HG03469 (cell line): ENCODE data around the gene NTPCR.
A peak's percentile ranks its signal among the peaks of the same experiment; 100 is the strongest.
"Not testable (repeated sequence)": the region's sequence is repeated elsewhere in the genome, so short reads cannot be mapped to it uniquely, and the experiment has no call there.

Experiments
- ATAC-seq: cut with Tn5 transposase; IDR thresholded peaks from one replicate; pipeline ENCODE4 v1.9.1; 2021; ENCODE audit warnings: mild to moderate bottlenecking, moderate library complexity, moderate number of reproducible peaks; ENCODE audit not compliant: unreplicated experiment

Gene NTPCR

DNA sequence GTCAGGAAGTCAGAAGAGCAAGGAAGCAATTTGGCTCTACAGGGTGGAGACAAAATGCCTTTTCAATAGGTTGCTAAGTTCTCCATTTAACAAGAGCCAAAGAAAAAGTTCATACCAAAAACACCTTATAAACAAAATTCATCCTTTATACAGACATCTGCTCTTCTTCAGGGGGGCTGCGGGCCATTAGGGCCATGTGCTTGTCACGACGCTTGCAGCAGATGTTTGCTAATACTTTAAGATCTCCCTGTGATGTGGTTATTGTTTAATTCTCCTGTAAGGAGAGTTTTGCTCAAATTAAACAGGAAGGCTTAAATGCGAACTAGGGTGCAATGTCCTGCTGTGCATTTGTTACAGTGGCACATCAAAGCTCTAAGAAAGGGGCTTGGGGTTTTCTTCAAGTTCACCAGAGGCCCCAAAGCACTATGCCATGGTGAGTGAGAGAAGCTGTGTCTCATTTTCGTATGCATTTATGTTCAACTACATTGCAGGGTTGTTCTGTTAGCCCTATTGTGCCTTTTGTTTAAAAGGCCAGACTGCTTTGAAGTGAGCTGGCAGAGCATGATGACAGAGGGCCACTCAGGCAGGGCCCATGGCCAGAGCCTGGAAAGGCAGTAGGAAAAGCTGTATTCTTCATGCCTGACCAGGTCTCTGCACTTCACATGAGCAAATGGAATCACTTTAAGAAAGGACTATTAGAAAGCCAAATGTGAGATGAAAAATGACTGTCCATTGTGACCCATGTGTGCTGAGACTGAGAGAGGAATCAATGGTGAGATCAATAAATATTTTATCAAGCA, 24.8 kb upstream of the NTPCR start:
- no peak for ATAC-seq

DNA sequence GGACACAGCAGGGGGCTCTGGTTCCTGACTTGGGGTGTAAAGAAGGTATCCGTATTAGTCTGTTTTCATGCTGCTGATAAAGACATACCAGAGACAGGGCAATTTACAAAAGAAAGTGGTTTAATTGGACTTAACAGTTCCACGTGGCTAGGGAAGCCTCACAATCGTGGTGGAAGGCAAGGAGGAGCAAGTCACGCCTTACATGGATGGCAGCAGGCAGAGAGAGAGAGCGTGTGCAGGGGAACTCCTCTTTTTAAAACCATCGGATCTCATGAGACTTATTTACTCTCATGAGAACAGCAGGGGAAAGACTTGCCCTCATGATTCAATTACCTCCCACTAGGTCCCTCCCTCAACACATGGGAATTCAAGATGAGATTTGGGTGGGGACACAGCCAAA, 23.2 kb upstream of the NTPCR start:
- not testable (repeated sequence) for ATAC-seq

DNA sequence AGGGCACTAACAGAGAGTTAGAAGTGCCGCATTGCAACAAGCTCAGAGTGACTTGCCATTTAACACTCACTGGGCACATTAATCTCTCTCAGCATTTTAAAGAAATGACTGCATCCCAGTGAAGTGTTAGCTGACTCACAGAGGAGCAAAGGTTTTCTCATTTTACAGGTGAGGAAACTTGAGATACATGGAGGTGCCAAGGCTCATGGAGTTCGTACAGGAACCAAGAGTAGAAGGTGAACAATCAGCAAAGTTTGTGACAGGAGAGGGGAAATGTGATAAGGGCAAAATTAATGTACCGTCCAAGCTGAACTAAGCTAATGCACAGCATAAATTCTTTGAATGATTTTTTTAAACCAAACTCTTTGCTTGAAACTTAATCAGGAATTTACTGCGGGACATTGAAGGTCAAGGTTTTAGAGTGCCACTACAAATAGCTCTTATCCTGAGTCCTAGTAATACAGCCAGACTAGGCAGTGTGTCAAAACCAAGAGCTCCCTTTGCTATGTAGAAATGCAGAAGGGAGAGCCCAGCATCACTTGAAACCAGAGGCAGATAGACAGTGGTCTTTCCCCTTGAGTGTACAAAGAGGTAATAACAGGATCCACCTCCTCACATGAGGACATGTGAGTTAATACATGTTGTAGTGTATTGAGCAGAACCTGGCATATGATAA, 22.4 kb upstream of the NTPCR start:
- ATAC-seq = no peak

DNA sequence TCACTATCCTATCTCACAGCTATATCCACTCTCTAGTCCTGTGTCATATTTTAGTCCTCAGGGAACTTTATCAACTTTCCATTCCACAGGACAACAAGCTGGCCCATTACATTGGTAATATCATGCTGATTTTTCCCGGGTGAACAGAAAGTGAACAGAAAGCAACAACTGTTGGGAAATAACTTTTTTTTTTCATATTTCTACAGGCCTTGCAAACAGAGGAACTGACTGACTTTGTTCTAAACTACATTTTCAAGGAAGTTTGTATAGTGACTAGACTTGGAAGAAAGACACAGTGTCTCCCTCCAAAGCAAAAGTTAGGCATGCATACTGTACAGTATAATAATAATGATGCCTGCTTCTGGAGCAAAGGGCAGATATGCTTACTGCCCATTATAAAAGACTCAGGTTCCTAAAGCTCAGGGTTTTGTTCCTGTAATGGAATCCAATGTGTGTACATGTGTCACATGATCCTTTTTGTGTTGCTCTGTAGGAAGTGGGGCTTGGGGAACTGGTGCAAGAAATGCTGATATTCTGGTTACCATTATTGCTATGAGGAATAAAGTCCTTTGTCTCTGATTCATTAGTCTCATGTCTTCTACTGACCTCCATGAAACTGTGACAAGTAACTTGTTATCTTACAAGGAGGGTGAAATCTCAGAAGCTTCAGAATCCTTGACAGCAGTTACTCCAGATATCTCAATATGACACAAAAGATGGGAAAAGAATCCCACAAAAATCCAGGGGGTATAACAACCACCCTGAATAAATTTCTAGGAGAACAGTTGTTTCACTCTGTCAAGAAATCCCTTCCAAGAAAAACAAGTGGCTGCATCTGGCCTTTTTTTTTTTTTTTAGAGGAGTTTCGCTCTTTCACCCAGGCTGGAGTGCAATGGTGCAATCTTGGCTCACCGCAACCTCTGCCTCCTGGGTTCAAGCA, 17.7 kb upstream of the NTPCR start:
- no peak for ATAC-seq

DNA sequence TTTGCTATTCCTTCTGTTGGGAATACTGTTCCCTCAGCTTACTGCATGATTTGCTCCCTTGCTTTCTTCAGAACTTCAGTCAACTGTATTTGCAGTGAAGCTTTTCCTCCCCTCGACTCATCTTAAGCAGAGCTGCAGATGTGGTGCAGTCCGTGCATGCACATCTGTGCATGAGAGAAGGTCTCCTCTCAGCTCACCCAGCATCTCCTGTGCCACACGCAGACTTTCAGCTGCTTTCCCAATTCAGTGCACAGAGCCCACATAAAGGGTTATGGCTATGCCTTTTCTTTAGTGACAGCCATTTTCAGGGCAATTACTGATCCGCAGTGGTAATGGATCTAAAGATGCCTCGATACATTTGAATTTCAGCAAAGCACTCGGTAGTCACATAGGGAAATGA, 13.5 kb upstream of the NTPCR start:
- no peak for ATAC-seq

DNA sequence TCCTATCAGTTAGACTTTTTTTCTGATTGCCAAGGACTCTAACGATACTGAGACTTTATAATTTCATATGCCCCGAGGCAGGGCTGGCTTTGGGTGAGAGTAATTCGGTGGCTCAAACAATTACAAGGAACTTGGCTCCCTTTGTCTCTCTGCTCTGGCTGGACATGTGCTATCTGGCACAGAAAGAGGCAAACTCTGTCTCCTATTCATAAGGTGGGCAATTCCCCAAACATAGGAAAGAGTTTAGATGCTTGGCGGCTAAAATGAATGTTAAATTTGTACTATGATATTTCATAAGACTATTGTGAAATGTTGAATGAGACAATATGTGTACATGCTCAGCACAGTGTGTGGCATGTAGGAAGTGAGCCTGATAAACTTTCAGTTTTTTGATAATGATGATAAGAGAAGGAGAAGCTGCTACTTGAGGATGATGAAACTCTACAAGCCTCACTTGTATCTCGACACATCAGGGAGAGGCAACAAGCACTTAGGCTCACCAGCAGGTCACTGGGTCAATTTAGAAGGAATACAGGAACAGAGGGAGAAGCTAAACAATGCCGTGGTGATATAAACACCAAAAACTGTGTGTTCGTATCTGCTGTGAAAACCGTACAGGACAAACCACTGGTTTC, 12.6 kb upstream of the NTPCR start:
- ATAC-seq = no peak

DNA sequence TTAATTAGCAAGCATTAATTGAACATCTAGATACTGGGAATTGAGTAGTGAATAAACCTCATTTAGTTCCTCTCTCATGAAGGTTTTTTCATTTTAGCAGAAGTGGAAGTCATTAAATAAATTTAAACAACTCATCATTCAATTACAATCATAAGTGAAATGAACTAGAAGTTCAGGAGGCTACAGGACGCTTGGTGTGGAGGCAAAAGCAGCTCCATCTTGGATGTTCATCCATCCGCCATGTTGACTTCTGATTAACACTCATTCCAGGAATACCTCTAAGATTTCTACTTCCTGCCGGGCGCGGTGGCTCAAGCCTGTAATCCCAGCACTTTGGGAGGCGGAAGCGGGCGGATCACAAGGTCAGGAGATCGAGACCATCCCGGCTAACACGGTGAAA, 11.5 kb upstream of the NTPCR start:
- no peak for ATAC-seq

DNA sequence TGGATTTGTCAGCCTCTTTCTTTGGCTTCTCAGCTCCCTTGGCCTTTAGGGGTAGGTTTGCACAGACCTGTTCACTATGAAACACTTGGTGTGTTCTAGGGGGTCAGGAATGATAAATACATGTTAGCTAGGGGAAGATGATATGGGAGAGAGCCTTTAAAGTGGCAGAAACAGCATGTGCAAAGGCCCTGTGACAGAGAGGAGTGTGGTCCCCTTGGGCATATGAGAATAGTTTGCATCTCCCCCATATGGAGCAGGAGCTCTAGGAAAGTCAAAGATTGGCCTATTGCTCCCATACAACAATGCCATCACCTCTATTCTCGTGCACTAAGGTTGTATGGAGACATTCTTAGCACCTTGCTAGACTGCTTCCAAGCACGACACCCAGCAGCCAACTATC, 10.7 kb upstream of the NTPCR start:
- no peak for ATAC-seq

DNA sequence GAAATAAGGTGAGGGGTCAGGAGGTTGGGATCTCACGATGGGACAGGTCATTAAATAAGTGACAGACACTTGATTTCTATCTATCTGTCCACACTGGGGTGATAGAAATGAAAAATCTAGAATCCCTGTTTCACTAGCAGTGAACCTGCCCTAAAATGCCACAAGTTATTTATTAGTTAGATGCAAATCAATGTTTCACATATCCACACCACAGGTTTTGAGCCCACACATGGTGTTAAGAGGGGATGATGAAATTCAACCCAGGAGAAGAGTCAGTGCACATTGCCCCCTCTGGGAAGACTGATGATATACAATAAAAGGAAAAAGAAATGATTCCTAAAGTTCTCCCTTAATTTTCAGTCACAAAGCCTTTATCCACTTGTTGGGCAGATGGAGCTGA, 10.1 kb upstream of the NTPCR start:
- ATAC-seq = no peak

DNA sequence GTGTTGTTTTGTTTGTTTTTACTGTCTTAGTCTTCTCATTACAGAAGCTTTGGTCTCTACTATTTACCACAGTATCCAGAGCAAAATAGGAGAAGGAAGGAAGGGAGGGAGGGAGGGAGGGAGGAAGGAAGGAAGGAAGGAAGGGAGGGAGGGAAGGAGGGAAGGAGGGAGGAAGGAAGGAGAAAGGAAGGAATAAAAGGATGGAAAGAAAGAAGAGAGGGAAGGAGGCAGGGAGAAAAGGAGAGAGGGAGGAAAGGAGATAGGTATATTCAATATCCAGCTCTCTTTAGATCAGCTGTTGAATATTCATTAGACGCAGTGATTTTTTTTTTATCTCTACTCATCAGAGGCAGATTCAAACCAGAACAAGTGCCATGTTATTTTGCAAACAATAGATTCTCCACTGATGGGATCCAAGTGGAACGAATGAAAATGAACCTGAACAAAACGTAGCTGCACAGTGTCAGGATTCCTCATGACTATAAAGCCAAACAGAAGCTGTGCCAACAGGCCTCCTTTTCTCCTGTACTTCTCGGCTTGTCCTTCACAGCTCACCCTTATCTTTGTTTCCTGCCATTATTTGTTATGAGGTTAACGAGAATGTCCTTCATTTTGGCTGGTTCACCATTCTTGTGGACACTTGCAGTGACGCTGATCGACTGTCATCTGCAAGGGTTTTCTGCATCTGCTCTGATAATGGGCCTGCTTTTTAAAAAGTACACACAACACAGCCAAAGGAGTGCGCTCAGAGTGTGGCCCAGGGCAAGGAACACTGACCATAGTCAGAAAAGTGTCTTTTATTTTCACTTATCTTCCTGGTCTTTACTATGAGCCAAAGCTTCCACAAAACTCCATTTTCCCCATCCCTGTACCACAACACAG, 7.8 kb upstream of the NTPCR start:
- no peak for ATAC-seq

DNA sequence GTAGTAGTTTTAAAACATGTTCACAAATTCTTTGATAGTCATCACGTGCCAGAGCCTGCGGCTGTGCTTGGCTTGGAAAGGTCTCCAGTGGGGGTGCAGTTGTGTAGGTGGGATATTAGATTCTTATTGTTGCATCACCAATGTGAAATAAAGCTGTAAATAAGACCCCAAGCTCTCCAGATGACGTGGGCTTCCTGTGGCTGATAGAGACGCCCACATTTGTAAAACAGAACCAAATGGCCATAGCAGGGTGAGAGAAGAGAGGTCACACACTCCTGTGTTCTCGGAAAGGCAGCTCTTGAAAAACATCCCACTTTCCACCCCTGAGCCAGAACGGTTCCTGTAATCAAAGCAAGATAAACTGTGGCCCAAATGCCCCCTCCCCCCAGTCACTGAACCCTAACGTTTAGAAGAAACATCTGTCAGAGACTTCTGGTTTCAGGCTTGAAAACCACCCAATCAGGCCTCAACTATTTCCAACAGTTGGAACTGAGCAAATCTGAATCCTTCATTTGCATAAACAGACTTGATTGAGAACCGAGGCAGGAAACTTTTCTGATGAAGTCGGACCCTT, 6.6 kb upstream of the NTPCR start:
- ATAC-seq = no peak

DNA sequence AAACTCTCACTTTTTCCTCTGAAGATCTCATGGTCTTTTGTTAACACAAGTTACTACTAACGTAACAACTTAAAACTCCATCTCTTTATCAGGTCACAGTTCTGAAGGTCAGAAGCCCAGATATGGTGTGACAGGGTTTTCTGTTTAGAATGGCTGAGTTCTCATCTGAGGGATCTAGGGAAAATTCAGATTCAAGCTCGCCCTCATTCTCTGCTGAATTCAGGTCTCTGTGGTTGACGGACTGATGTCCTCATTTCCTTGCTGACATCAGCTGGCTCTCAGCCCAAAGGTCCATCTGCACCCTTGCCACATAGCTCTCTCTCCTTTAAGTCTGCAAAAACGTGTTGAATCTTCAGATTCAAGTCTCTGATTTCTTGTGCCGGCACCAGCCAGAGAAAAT, 6.1 kb upstream of the NTPCR start:
- no peak for ATAC-seq

DNA sequence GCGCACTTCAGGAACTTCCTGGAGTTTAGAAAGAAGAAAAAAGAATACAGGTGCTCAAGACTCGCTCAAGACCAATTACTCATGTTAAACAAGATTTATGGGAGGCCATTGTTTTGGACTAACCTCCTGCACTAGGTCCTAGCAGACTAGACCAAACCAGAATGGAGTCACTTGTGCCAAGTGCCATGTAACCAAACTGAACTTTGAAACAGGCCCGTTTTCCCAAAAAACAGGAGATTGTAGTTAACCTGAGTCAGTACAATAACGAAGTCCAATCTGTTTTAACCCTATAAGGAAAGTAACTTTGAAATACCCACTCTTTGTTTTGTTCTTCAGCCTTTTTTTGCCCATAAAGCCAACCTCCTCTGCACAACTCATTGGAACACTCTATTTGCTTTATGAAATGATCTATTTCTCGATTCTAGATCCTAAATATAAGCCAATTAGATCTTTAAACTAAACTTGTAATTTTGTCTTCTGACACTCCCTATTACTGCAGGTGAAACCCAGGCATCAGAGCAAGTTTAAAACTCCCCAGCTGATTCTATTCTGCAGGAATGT, 695 bp upstream of the NTPCR start:
- no peak for ATAC-seq

DNA sequence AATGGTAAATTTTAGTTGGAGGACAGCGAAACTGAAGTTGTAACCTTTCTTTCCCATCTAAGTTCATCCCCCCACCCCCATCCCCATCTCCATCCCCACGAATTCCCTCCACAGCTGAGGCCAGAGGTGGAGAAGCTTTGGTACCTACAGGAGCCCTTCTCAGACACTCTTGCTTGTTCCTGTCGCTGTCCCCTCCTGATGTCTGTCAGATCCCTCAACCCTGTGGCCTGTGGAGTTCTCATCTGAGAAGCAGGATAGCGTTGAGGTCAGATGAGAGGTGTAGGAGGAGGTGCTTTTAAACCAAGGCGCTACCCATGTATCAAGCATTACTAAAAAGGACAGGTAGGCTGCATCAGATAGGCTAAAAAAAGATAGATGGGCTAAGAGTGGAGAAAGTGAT, 769 bp downstream of the NTPCR start:
- peak; percentile 29 for ATAC-seq

DNA sequence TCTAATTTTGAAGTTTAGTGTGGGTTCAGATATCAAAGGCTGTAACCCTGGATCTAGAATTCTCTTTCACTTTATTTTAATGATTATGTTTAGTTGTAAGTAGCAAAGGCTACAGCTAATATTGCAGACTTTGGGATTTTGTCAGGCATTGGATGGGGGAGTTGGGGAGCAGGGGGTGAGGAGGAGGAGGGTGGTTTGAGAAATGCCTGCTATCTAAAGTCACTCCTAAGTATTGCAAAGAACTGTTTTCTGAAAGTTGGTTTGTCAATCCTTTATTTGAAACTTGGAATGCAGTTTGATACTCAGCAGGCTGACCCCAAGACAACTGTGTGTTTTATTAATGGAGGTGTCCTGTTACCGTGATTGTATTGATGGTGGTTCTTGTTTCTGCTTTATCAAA, 1.2 kb downstream of the NTPCR start:
- ATAC-seq = no peak

DNA sequence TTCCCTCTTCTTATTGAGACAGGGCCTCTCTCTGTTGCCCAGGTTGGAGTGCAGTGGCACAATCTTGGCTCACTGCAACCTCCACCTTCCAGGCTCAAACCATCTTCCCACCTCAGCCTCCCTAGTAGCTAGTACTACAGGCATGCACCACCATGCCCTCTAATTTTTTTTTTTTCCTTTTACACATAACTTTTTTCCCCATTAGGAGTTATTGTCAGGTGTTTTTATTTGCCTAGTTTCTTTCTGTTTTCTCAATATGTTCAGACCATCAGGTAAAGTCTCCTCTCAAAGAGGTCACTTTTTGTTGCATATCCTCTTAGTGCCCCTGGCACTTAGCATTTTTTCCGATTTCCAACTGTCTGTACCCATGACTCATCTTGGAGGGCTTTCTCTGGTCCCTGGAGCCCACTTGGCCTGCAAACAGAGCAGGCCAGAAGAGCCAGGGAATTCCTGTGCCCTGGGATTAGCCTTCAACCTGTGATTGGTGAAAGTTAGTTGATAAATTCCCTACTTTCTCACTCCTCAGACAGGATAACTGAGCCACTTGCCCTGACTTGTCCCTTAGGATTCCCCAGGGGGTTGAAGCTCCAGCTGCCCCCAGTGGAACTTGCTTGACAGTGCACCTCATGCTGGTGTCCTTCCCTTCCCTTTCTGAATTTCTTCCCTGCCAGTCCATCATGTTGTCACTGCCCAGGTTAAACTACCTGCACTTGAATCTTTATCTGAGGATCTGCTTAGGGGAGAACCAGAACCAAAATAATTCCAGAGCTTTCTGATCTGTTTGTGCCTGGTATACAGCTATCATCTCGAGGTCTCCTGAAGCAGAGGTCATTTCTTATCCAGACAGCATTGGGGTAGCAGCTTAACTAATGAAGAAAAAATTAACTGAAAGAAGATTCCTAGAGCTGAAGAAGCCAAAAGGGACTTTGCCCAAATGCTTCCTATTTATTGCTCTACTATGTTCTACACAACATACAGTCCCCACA, 2.4 kb downstream of the NTPCR start:
- no peak for ATAC-seq

DNA sequence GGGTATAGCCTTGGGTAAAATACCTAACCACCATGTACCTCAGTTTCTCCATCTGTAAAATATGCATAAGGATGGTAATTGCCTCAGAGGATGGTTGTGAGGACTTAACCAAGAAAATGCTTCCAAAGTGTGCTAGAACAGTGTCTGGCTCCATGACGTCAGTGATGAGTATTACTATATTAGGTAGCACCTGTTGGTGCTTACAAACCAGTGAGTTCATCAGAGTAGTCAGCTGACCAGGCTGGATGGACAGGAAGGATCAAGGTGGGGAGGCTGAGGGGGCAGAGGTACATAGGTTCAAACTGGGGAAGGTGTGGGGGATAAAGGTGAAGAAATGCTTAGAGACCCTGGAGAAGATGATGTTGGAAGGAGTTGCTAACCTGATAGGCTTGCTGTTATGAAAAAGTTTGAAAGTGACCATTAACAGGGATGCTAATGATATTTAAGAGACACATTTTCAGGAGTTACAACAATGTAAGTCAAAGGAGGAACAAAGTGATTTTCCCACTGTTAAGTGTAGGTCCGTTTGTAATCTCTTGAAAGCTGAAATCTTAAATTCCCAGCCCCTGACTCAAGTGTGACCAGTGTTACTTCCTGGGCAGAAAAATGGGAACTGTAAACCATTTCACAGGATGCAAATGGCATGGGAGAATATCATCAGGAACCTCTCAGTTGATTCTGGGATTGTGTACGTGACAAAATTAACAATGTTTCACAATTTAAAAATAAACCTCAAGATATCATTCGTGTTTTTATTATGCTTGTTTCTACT, 4.4 kb downstream of the NTPCR start:
- ATAC-seq = no peak
